SK-N-SH treated with all-trans-retinoic acid at 6 μM for 48 hours (cell line): ENCODE data around the gene BRD4.

Experiments
- ARNTL ChIP-seq: fragments of 450-650 bp; formaldehyde crosslinking; IDR thresholded peaks from 2 replicates; pipeline ENCODE4 v1.5.0; 2020; ENCODE audit warnings: low read depth, mild to moderate bottlenecking, moderate library complexity, borderline replicate concordance
- CSRNP3 ChIP-seq: fragments of 250-450 bp; sonication (Bioruptor Pico); IDR thresholded peaks from 2 replicates; pipeline ENCODE4 v1.5.1; 2021; ENCODE audit warnings: mild to moderate bottlenecking, moderate library complexity
- ESRRG ChIP-seq: fragments of 250-450 bp; sonication (Bioruptor Pico); IDR thresholded peaks from 2 replicates; pipeline ENCODE4 v1.6.1; 2021; ENCODE audit warnings: mild to moderate bottlenecking
- GLIS3 ChIP-seq: fragments of 250-450 bp; sonication (Bioruptor Pico); IDR thresholded peaks from 2 replicates; pipeline ENCODE4 v1.5.0; 2020; ENCODE audit warnings: mild to moderate bottlenecking, moderate library complexity
- PATZ1 ChIP-seq: fragments of 250-450 bp; sonication (Bioruptor Pico); IDR thresholded peaks from 2 replicates; pipeline ENCODE4 v1.8.0; 2020; ENCODE audit warnings: mild to moderate bottlenecking, moderate library complexity, borderline replicate concordance
- ZC3H10 ChIP-seq: fragments of 250-450 bp; sonication (Bioruptor Pico); IDR thresholded peaks from 2 replicates; pipeline ENCODE4 v1.5.1; 2021; ENCODE audit warnings: mild to moderate bottlenecking, moderate library complexity
- ZFP3 ChIP-seq: fragments of 250-450 bp; sonication (Bioruptor Pico); IDR thresholded peaks from 2 replicates; pipeline ENCODE4 v1.5.0; 2020; ENCODE audit warnings: mild to moderate bottlenecking, moderate library complexity
- ZFP30 ChIP-seq: fragments of 450-650 bp; formaldehyde crosslinking; IDR thresholded peaks from 2 replicates; pipeline ENCODE4 v1.5.0; 2022; ENCODE audit warnings: mild to moderate bottlenecking, moderate library complexity
- ZNF565 ChIP-seq: fragments of 450-650 bp; formaldehyde crosslinking; conservative IDR thresholded peaks from 2 replicates; pipeline ENCODE4 v1.5.0; 2020; ENCODE audit warnings: low read depth, mild to moderate bottlenecking, moderate library complexity
- TF ChIP-seq, protein P1 (sequence below): fragments of 250-450 bp; sonication (Bioruptor Pico); IDR thresholded peaks from 2 replicates; pipeline ENCODE4 v1.5.1; 2020; ENCODE audit warnings: low read depth, mild to moderate bottlenecking, moderate library complexity

DNA sequence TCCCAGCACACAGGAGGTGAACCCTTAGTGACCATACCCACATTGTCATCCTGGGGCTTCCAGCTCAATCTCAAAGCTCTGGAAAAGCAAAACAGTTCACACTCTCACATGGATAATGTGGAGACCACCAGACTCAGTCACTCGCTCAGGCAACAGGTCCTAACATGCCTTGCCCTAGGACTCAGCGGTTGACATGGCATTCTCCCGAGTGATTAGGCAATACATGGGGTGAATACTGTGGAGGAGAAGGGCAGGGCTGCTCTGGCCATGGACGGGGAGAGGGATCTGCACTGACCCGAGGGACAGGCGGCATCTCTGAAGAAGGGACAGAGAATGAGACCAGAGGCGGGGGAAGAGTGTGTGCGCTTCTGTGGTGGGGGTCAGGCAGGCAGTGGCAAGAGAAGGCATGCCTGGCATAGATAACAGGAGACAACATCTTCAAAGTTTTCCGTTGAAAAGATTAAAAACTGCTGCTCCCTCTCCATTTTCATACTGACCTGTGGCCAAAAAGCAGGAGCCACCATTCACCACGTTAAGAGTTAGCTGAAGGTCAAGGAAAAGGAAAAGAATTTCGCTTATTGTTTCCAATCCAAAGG is 55.6 kb downstream of the BRD4 start:
- TF ChIP-seq PATZ1: no peak
- no peak for TF ChIP-seq ZFP3 (CRISPR knock-in tag)
- no peak for TF ChIP-seq ZFP30
- TF ChIP-seq ESRRG (CRISPR knock-in tag): no peak
- TF ChIP-seq, protein P1, sequence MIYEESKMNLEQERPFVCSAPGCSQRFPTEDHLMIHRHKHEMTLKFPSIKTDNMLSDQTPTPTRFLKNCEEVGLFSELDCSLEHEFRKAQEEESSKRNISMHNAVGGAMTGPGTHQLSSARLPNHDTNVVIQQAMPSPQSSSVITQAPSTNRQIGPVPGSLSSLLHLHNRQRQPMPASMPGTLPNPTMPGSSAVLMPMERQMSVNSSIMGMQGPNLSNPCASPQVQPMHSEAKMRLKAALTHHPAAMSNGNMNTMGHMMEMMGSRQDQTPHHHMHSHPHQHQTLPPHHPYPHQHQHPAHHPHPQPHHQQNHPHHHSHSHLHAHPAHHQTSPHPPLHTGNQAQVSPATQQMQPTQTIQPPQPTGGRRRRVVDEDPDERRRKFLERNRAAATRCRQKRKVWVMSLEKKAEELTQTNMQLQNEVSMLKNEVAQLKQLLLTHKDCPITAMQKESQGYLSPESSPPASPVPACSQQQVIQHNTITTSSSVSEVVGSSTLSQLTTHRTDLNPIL (CRISPR knock-in tag): no peak
- no peak for TF ChIP-seq GLIS3 (CRISPR knock-in tag)
- TF ChIP-seq CSRNP3 (CRISPR knock-in tag): no peak
- TF ChIP-seq ZC3H10: no peak
- no peak for TF ChIP-seq ARNTL (CRISPR knock-in tag)
- no peak for TF ChIP-seq ZNF565
